T-helper 2 cell treated with Interferon-gamma antibody and Interleukin-4, amounts not matched to agents 100 ng/mL and 5 ng/mL, for 36 hours (primary cell): Measurements from ENCODE around the gene ITPR1. TPM values are rescaled to one million over a fixed set of nuclear protein-coding genes. Genes with fewer than 3 reads are reported as not detected.

Experiments used
- intact Hi-C: fragments of 100-400 bp; cut with micrococcal nuclease; formaldehyde crosslinking; loops from one replicate; pipeline ENCODE4 v1.15.1; 2023
- total RNA-seq: library from RNA; stranded (reverse); gene quantifications from 2 replicates; pipeline ENCODE4 v1.2.3, GENCODE V29; 2022

ITPR1 gene
- total RNA-seq, 1 donor from 2014 or later = 40.4 TPM

DNA sequence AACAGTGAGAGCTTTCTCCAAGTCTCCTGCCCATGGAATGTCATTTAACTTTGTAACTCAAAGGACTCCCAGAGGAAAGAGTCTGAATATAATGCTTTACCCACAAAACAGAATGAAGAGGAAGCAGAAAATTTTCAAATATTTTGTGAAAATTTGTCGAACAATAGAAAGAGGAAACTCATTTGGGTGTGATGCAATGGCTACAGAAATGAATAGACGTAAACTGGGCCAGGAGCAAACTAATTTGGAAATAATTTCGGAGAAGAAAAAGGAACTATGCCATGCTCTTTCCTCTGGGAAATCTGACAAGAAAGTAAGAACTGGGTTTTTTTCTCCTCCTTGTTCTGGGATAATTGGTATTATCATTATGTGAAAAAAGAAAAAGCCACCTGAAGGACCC is 14.9 kb upstream of the ITPR1 start:
- intact Hi-C loops = no loop called here

DNA sequence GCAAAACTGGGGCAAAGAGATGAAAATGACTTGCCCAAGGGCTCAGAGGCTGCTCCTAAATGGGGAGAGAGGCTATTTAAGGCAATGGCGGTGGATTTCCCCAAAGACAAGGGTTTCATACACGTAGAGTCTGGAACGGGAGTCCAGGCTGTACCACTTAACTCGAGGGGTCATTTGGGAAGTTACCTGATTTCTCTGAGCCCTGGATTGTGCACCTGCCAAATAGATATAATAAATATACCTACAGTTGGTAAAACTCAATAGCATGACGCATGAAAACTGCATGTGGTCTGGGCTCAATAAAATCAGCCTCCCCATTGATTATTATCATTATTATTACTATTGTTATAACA is 1.3 kb upstream of the ITPR1 start:
- intact Hi-C loops = loop anchor here (2.0 to 10.0 kb wide), 5 partner anchors 141 to 1367 kb away; partner anchors contain the start of genes BHLHE40 and TRNT1

DNA sequence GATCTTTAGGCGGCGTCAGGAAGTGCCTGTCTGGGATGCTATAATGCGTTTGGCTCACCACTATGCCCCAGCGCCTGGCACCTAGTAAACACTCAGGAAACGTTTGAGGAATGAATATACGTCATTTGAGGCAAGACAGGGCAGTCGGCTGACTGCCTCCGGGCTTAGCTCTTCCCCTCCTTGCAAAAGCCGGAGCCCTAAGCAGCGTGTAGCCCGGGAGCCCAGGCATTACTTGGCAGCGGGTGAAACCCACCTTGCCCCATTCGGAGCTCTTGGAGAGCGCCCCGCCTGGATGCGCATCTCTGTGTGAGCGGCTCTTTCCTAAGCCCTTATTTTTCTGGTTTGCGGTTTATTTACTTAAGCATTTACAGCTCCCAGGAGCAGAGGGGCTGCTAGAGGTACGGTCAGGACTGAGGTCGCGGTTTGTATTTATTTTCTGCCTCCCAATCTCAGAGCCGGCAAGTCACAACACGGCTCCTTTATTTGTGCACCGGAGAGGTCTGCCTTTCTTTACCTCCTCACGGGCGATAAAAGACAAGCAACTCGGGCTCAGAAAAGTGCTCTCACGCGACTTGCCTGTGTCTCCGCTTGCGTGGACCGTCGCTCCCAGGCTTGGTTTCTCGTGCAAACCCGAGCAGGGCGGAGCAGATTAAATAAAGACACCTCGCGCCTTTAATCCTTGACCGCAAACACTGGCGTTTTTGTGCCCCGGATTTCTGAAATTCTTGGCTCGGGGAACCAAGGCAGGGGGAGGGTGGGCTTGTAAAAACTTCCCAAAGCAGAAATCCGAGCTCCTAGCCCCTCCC is 737 bp upstream of the ITPR1 start:
- intact Hi-C loops = loop anchor here (1.0 to 10.0 kb wide), 14 partner anchors 12 to 1368 kb away; partner anchors contain the start of genes ARL8B, BHLHE40, EDEM1 and SETMAR

DNA sequence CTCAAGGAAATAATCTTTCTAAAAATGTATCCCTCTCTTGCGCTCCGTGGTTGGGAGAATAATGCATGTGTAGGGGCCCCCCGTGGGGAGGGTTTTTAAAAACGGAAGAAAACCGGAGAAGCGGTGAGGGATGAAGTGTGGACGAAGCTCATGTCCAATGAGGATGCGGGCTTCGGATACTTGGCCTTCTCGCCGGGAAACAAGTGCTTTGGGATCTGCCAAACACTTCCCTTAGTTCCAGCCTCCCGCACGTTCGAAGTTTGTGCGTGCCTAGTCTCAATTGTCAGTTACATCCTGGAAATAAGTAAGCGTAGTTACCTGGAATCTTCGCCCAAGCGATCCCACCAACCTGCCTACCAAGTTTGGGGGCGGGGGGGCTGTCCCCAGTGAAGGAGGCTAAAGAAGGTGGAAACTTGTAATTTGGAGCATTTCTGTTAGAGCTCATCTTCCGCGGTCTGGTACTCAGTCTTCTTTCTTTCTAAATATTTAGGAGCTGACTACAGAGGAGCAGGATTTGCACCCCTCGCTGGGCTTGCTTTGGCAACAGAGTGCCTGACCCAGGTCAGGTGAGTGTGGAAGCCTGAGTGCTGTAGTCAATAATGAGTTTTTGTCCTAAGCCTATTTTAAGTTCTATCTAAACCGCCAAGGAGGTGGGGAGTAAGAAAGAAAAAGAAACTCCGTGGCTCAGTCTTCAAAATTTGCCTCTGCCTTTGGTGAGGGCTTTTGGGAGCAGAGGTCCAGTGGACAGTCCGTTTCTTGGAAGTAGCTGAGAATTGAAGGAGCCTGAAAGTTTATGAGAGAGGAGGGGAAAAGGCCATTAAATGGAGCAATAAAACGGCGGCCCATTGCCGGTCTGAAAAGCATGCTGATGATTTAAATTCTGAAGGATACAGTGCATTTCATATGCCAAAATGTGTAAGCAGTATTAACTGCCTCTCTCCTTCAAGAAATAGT is 1.1 kb downstream of the ITPR1 start:
- intact Hi-C loops = loop anchor here (1.0 to 10.0 kb wide), 14 partner anchors 10 to 1369 kb away; partner anchors contain the start of genes ARL8B, BHLHE40, EDEM1 and SETMAR

DNA sequence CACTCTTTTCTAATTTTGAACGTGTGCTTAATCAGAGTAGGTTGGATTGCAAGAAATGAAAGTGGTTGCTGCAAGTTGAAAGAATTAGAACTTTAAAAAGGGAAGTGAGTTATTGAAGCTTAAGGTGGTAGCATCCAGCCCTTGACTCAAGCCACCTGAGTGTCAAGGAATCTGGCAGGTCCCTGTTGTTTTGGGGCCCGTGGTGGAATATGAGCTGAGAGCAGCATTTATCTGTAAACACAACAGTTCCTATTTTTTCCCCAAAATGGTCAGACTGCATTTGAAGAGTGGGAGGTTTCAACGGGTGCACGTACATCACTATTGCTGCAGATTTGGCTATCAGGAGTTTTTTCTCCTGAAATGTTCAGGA is 1.7 kb downstream of the ITPR1 start:
- intact Hi-C loops = loop anchor here (10.0 kb wide), 3 partner anchors 340 to 1370 kb away; partner anchors contain the start of gene TRNT1

DNA sequence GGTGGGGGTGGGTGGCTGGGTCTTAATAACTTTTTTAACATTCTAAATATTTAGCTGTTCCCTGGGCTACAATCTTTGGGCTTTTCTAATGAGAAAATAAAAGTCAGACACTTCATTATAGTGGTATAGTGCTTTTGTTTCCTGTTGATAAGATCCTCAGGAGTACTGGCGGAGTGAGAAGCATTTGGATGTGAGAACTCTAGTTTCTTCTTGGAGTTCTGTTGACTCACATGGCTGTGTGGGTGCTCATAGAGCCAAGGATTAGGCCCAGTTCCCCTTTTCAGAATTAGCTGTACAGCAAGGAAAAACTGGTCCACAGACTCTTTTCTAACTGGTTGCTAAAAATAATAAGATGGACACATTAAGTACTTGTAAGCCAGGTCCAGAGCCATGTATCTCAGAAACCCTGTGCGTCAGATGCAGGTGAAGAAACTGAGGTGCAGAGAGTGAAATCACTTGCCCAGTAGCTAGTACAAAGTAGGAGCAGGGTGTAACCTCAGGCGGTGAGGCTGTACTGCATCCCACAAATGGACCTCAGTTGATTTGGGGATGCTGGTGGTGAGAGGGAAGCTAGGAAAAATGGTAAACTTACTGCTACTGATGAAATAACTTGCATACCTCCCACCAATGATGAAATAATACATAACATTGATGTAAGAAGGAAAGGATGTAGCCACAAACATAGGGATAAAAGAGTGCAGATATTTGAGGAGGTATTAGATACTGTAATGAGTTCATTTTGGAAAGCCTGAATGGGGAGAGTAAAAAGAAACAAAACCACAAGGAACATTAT is 2.3 kb downstream of the ITPR1 start:
- intact Hi-C loops = loop anchor here (10.0 kb wide), 3 partner anchors 339 to 1371 kb away; partner anchors contain the start of gene TRNT1

DNA sequence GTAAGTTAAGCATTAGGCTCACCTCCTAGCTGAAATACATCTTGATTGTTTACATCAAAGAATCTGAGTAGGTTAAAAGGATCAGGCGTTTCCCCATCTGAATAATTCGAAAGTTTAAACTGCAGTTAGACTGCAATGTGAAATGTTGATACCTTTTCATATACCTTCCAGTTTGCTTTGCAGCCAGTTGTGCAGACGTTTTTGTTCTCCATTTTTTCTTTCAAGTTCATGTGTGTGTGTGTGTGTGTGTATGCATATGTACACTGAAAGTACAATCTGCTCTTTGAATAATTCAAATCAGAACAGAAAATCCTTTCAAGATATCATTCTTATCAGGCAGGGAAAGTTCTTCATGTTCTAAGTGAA is 2.9 kb downstream of the ITPR1 start:
- intact Hi-C loops = loop anchor here (10.0 kb wide), 3 partner anchors 339 to 1371 kb away; partner anchors contain the start of gene TRNT1

DNA sequence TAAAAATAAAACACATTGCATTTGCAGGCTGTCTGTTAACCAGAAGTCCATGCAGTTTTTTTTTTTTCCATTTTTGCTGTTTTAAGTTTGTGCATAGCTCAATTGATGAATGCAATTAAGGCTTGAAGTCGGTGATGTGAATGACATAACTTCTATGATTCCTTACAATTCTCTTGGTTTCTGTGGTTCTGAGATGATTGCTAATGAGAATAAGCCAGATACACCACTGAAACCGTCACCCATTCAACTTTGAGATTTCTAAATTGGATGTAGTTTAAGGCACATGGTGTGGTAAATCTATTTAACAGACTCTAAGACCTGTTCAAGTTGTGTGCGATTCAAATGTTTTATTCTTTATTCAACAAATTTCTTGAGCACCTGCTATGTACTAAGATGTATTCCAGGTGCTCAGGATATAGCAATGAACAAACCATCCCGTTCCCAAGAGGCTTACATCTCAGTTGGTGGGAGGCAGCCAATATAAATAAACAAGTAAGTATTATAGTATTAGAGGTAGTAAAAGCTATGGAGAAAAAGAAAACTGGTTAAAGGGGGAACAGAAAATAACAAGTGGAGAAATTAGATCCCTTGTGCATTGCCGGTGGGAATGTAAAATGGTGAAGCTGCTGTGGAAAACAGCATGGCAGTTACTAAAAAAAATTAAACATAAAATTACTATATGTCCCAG is 4.0 kb downstream of the ITPR1 start:
- intact Hi-C loops = loop anchor here (10.0 kb wide), 3 partner anchors 338 to 1372 kb away; partner anchors contain the start of gene TRNT1

DNA sequence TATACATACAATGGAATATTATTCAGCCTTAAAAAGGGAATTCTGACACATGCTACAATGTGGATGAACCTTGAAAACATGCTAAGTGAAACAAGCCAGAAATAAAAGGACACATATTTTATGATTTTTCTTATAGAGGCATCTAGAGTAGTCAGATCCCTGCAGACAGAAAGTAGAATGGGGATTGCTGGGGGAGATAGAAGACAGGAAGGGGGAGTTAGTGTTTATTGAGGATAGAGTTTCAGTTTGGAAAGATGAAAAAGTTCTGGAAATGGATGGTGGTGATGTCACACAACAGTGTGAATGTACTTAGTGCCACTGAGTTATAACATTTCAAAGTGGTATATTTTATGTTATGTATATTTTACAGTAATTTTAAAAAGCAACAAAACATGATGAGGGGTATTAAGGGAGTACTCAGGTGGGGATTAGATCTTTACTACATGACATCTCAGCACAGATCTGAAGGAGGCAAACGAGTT is 4.7 kb downstream of the ITPR1 start:
- intact Hi-C loops = loop anchor here (10.0 kb wide), 3 partner anchors 337 to 1373 kb away; partner anchors contain the start of gene TRNT1

DNA sequence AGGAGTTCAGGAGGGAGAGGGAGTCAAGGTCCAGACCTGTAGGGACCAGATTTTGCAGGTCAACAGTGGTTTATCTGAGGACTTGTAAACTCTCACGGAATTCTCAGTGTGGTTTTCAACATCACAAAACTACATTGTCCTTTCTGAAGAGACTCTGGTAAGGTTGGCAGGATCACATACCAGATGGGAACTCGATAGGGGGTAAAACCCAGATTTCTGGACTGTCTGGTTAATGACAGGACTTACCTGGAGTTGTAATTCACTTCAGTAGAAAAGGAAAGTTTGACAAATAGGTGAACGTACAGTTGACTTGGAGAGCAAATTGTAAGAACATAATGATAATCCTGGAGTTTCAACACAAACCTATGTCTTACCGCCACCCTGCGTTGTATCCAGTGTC is 5.3 kb downstream of the ITPR1 start:
- intact Hi-C loops = loop anchor here (10.0 kb wide), 3 partner anchors 336 to 1374 kb away; partner anchors contain the start of gene TRNT1

DNA sequence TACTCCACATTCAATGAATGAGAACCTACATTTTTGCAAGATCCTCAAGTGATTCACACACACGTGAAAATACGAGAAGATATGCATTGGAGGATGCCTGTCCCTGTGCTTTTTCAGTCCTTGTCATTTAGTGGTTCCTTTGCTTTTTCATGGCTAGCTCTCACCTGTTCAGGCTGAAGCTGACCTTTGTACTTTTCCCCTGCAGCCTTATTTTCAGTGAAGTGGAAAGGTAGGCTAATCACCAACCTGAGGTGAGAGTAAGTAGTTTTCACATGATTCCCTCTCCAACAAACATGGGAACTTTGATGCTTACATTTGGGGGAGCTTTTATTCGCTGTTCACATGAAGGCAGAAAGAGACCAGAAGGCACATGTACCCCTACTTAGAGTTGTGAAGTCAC is 8.3 kb downstream of the ITPR1 start:
- intact Hi-C loops = no loop called here

DNA sequence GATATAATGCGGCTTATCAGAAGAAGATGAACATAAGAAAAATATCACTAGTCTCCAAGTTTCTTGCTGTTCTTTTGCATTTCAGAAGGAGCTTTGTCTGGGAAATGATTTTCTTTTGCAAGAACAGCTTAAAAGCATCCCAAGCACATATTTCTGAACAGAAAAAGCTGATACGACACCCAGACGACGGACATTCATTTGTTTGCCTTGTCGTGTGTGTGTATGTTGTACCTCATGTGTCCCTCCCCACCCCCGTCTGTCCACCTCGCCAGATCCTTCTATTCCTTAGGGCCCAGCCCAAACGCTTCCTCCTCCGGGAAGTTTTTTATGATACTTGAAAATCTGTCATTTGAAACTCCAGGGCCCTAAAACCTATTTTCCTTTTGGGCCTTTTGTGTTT is 8.8 kb downstream of the ITPR1 start:
- intact Hi-C loops = no loop called here

DNA sequence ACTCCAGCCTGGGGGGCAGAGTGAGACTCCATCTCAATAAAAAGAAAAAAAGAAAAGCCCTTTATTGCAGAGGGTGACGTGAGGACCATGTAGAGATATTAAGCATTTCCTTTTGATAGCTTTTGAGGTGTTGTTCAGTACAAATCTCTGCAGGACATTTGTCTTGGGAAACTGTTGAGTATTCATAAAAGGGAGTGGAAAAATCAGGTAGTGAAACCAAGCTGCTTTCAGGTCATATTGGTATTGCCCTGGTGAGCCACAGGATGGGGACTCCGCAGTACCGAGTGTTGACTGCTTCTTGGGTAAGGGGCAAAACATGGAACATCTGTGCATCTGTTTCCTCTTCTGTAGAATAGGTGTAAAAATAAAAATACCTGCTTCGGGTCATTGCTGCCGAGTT is 9.9 kb downstream of the ITPR1 start:
- intact Hi-C loops = no loop called here

DNA sequence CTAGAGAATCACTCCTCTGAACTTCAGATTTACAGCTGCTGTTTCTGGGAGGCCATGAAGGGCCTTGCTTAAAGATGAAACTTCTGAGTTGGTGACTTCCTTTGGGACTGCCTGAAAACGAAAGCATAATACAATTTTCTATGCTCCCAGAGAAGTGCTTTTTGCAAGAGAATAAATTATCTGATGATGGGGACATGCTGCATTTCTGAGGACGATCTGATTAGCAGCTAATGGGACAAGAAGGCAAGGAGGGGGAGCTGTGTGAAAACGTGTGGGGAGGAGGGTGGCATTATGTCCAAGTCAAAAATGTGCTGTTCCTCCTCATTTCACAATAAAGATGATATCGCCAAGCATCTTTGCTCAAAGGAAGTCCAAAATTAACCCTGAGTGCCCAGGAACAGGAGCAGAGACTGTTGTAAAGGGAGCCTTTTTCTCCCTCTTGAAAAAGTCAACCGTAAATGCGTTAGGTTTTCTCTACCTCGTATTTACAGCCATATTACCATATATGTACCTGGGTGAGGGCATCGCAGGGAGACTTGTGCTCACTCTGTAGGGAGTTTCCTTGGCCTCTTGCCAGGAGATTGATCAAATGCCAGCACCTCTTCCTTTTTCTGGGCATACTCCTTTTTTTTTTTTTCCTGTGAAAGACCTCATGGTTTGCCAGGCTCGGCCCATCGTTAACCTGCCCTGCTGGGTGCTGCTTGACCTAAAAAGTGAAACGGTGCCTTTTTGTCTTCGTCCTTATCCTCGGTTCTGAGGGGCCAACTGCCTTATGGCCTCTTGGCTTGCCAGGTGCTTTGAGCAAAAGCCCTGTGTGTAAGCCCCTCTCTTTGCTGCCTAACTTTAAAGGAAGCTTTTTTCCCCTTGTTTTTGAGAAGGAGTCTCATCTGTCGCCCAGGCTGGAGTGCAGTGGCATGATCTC is 11.5 kb downstream of the ITPR1 start:
- intact Hi-C loops = loop anchor here (1.0 to 5.0 kb wide), 2 partner anchors 11 to 202 kb away; partner anchors contain the start of genes ITPR1 and SETMAR

DNA sequence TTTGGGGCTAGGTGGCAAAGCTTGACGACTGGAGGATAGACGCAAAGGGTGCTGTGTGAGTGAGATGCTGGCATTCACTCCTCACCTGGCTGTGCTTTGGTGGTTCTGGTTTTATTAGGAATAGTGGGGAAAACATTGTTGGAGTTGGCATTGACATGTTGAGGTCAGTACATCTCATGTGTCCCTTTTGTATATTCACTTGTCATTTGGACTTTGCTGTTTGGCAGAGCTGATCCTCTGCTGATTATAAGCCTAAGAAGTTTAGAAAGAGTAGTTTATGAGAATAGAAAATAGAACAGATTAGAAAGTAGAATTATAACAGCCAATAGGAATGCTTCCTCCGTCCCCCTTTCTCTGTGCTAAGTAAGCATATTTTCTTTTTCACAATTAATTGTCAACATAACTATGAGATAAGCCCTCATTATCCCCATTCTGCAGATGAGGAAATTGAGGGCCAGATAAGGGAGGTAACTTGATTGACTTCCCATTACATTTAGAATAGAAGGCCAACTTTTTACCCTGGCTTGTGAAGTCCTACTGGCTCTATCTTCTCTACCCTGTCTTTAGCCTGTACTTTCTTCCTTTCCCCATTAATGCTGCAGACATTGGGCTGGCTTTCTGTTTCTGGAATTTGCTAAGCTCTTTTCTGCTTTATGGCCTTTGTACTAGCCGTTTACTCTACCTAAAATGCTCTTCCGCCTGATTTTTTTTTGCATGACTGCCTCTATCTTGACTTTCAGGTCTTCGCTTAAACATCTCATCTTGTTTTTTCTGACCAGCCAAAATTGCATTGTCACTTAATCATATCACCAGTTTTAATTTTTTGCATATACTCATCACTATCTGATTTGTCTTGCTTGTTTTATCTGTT is 12.8 kb downstream of the ITPR1 start:
- intact Hi-C loops = loop anchor here (5.0 kb wide), 1 partner anchor 204 kb away; the partner anchor contains the start of gene SETMAR

DNA sequence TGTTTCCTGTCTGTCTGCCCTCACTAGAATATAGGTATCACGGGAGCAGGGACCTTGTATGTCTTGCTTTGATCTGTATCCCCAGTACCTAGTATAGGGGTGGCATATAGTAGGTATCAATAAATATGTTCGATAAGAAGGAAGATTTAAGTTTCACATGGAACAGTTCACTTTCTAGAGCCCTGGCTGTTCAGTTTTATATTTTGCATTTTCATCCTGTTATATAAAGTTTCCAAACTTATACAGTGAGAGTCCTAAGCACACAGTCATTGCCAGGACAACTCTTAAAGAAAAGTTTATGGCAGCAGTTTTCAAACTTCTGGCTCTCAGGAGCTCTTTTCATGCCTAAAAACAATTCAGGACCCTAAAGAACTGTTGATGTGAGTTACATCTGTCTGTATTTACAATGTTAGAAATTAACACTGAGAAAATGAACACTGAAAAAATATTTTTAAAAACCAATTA is 13.4 kb downstream of the ITPR1 start:
- intact Hi-C loops = loop anchor here (5.0 kb wide), 1 partner anchor 204 kb away; the partner anchor contains the start of gene SETMAR

DNA sequence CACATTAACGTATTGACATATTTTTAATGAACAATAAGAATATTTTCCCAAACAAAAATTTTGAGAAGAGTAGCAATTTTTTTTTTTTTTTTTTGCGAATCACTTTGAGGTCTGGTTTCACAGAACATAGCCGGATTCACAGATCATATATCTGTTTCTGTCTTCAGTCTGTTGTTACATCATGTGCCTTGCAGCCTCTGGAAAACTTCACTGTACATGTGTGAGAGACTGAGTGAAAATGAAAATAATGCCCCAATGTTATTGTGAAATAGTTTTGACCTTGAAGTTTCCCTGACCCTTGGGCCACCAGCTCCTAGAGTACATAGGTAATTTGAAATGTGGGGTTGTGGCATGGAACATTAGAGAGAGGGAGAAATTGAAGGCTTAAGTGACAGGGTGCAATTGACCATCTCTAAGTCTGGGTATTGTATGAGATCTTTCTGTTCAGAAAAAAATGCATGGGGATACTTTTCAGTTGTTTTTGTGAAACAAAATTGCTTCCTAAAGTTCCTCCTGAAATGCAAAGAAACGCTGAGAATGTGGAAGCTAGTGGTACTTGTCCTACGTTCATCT is 14.0 kb downstream of the ITPR1 start:
- intact Hi-C loops = loop anchor here (5.0 kb wide), 1 partner anchor 205 kb away; the partner anchor contains the start of gene SETMAR
